Measurements from ENCODE around the gene SLC2A1.

SLC2A1 gene

GRCh38 chr1:42958488-42959319, at the start of gene SLC2A1:
TSS of gene SLC2A1 (minus strand) at chr1:42958868. CDS start at chr1:42958651, 217 bp downstream.
- Histone ChIP-seq H3K4me2 (ENCODE audit: low read length) (peak within 1 kb of the TSS; percentile 96), H3K79me2 (peaks cover 23% of the 10 kb centered on the region), H3K9ac (peak within 1 kb of the TSS; percentile 46), H3K27me3 (ENCODE audit: control insufficient read depth, insufficient read depth, low read length) (no peaks in the 10 kb centered on the region), H3K9me3 (ENCODE audit: control insufficient read depth, low read length) (no peaks in the 10 kb centered on the region), H2AFZ (peak within 1 kb of the TSS; percentile 50), H3K4me1 (peaks cover 19% of the 10 kb centered on the region), H3K36me3 (ENCODE audit: control insufficient read depth, insufficient read depth, low read length) (no peaks in the 10 kb centered on the region), H3K27ac (peak within 1 kb of the TSS; percentile 90), H3K4me3 (ENCODE audit: low read depth, low read length) (peak within 1 kb of the TSS; percentile 88)
- TF ChIP-seq, protein P1, sequence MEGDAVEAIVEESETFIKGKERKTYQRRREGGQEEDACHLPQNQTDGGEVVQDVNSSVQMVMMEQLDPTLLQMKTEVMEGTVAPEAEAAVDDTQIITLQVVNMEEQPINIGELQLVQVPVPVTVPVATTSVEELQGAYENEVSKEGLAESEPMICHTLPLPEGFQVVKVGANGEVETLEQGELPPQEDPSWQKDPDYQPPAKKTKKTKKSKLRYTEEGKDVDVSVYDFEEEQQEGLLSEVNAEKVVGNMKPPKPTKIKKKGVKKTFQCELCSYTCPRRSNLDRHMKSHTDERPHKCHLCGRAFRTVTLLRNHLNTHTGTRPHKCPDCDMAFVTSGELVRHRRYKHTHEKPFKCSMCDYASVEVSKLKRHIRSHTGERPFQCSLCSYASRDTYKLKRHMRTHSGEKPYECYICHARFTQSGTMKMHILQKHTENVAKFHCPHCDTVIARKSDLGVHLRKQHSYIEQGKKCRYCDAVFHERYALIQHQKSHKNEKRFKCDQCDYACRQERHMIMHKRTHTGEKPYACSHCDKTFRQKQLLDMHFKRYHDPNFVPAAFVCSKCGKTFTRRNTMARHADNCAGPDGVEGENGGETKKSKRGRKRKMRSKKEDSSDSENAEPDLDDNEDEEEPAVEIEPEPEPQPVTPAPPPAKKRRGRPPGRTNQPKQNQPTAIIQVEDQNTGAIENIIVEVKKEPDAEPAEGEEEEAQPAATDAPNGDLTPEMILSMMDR (IDR thresholded peaks at IDR 0.05), result no peak

GRCh38 chr1:43007377-43008114, 48.9 kb upstream of the SLC2A1 start:
- TF ChIP-seq, protein P1 (IDR thresholded peaks at IDR 0.05), result no peak
- no peak overlapping the region for H3K4me3 ChIP-seq (ENCODE audit: low read depth, low read length)

DNA sequence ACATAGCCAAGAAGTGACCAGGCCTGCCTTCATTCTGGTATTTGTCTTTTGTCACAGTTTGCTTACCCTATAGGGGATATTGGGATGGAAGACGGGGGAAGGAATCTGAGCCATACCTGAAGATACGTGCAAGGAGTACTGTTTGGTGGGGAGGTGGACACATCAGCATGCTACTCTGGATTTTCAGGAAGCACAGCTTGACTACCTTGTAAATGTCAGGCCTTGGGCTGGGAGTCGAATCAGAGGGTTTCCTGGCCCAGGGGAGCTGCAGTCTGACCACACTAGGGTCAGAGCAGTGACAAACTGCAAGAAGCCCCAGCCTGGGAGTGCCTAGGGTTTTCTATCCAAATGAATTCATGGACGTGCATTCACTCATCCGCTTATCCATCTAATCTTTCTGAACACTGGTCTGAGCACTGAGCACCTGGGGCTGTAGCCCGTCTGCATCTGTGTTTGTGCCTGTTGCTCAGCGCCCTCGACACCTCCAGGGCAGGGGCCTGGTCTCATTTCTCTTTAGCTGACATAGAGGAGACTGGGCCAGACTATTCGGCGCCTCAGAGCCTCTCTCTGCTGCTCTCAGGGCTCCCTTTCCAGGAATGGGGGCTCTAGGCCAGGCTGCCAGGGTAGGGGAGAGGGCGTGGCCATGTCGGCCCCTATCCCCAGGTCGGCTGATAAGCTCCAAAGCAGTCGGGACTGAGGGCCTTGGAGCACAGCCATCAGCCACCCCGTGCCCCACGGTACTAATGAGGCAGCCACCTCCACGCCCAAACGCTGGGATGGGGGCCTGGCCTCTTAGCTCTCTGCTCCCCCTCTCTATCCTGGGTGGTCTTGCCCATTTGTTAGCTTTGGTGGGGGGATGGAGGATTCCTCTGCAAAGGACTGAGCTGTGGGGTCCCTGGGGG, 47.0 kb upstream of the SLC2A1 start:
- Histone ChIP-seq H2AFZ (peak overlapping the region; percentile 50), H3K9me3 (ENCODE audit: control insufficient read depth, low read length) (no peaks in the 10 kb centered on the region), H3K79me2 (no peaks in the 10 kb centered on the region), H3K4me3 (ENCODE audit: low read depth, low read length) (no peak overlapping the region), H3K27me3 (ENCODE audit: control insufficient read depth, insufficient read depth, low read length) (no peaks in the 10 kb centered on the region), H3K27ac (no peak overlapping the region), H3K4me2 (ENCODE audit: low read length) (no peak overlapping the region), H3K4me1 (peaks cover 7% of the 10 kb centered on the region), H3K36me3 (ENCODE audit: control insufficient read depth, insufficient read depth, low read length) (no peaks in the 10 kb centered on the region), H3K9ac (no peak overlapping the region)
- TF ChIP-seq, protein P1 (IDR thresholded peaks at IDR 0.05), result no peak

More at GRCh38 chr1:43007377-43008114, 48.9 kb upstream of the SLC2A1 start:
- no peaks in the 10 kb centered on the region for H3K27me3 ChIP-seq (ENCODE audit: control insufficient read depth, insufficient read depth, low read length)
- H3K36me3 ChIP-seq (ENCODE audit: control insufficient read depth, insufficient read depth, low read length), result no peaks in the 10 kb centered on the region
- H3K9me3 ChIP-seq (ENCODE audit: control insufficient read depth, low read length), result no peaks in the 10 kb centered on the region
- peaks cover 4% of the 10 kb centered on the region for H3K4me1 ChIP-seq
- no peak overlapping the region for H3K9ac ChIP-seq
- no peak overlapping the region for H3K27ac ChIP-seq
- no peaks in the 10 kb centered on the region for H3K79me2 ChIP-seq
- no peak overlapping the region for H3K4me2 ChIP-seq (ENCODE audit: low read length)
- no peak overlapping the region for H2AFZ ChIP-seq

DNA sequence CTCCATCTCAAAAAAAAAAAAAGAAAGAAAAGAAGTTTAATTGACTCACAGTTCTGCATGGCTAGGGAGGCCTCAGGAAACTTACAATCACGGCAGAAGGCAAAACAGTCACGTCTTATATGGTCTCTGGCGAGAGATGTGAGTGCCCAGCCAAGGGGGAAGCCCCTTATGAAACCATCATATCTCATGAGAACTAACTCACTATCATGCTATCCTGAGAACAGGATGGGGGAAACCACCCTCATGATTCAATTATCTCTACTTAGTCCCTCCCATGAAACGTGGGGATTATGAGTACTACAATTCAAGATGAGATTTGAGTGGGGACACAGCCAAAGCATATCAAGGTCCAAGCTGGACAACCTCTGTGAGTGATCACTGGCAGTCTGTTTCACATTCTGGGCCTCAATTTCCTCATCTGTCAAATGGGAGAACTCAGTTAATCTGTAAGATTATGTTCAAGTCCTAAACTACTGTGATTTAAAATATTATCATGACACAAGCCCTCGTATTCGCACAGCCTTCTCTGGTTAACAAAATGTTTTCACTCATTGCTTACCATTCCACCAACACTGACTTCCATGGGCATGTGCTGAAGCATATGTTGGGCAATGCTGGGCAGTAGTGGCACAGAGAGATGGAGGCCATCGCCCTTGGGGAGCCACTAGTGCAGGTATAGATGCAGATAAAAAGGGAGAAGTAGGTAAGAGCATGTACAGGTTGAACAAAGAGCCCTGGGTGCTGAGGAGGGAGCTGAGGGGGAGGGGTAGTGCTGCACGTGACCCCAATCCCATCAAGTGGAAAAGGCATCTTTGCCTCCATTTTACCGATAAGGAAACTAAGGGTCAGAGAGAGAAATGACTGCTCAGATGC, 46.2 kb upstream of the SLC2A1 start:
- no peak overlapping the region for H3K4me2 ChIP-seq (ENCODE audit: low read length)
- no peak overlapping the region for H2AFZ ChIP-seq
- H3K27me3 ChIP-seq (ENCODE audit: control insufficient read depth, insufficient read depth, low read length), result no peaks in the 10 kb centered on the region
- peaks cover 7% of the 10 kb centered on the region for H3K4me1 ChIP-seq
- H3K79me2 ChIP-seq, result no peaks in the 10 kb centered on the region
- H3K27ac ChIP-seq, result no peak overlapping the region
- no peak overlapping the region for H3K9ac ChIP-seq
- H3K9me3 ChIP-seq (ENCODE audit: control insufficient read depth, low read length), result no peaks in the 10 kb centered on the region
- H3K4me3 ChIP-seq (ENCODE audit: low read depth, low read length), result no peak overlapping the region
- no peaks in the 10 kb centered on the region for H3K36me3 ChIP-seq (ENCODE audit: control insufficient read depth, insufficient read depth, low read length)
- TF ChIP-seq, protein P1 (IDR thresholded peaks at IDR 0.05), result no peak

All from parathyroid adenoma (tissue), 2 donors.